NCI-H146 (cell line): Measurements from ENCODE around the gene ZXDC.
A peak's percentile ranks its signal among the peaks of the same experiment; 100 is the strongest.

Source experiments
- DNase-seq: peaks from one replicate; lab custom pipeline; 2025; lab: John Stamatoyannopoulos, UW

The ZXDC gene

GRCh38 chr3:126510308-126510910 is 34.7 kb upstream of the ZXDC start:
- no peak for DNase-seq

- no peak for DNase-seq
These were observed 34.1 kb upstream of the ZXDC start for GRCh38 chr3:126509597-126510307.

- DNase-seq, result no peak
These were observed 32.9 kb upstream of the ZXDC start for GRCh38 chr3:126508564-126508964.

- DNase-seq, result no peak
These were observed 32.2 kb upstream of the ZXDC start for GRCh38 chr3:126507886-126508285.

- no peak for DNase-seq
These were observed 28.0 kb upstream of the ZXDC start for GRCh38 chr3:126503701-126504100.

- DNase-seq, result no peak
These were observed 27.0 kb upstream of the ZXDC start for GRCh38 chr3:126502656-126503055.

GRCh38 chr3:126501736-126502135 is 26.0 kb upstream of the ZXDC start:
- DNase-seq, result no peak

- no peak for DNase-seq
These were observed 25.4 kb upstream of the ZXDC start for GRCh38 chr3:126501054-126501453.

- no peak for DNase-seq
These were observed 24.3 kb upstream of the ZXDC start for GRCh38 chr3:126500016-126500415.

GRCh38 chr3:126499401-126499800 is 23.7 kb upstream of the ZXDC start:
- no peak for DNase-seq

GRCh38 chr3:126498929-126499328 is 23.2 kb upstream of the ZXDC start:
- DNase-seq, result peak; percentile 62

- no peak for DNase-seq
These were observed 22.8 kb upstream of the ZXDC start for GRCh38 chr3:126498461-126498860.

GRCh38 chr3:126497956-126498355 is 22.3 kb upstream of the ZXDC start:
- DNase-seq, result no peak

- no peak for DNase-seq
These were observed 21.5 kb upstream of the ZXDC start for GRCh38 chr3:126496894-126497850.

- DNase-seq, result no peak
These were observed 20.1 kb upstream of the ZXDC start for GRCh38 chr3:126495786-126496185.

GRCh38 chr3:126494970-126495230 is 19.2 kb upstream of the ZXDC start:
- no peak for DNase-seq

- no peak for DNase-seq
These were observed 18.7 kb upstream of the ZXDC start for GRCh38 chr3:126494204-126494969.

- no peak for DNase-seq
These were observed 18.0 kb upstream of the ZXDC start for GRCh38 chr3:126493739-126494138.

- DNase-seq, result no peak
These were observed 17.4 kb upstream of the ZXDC start for GRCh38 chr3:126493051-126493450.

- DNase-seq, result no peak
These were observed 15.7 kb upstream of the ZXDC start for GRCh38 chr3:126491221-126492013.

- peak; percentile 56 for DNase-seq
These were observed 14.9 kb upstream of the ZXDC start for GRCh38 chr3:126490619-126491018.
